Left lung (tissue), 10 donors: ENCODE data around the gene LYZL6. TPM values are rescaled to one million over a fixed set of nuclear protein-coding genes. Genes with fewer than 3 reads are reported as not detected.
"Not testable (repeated sequence)": the region's sequence is repeated elsewhere in the genome, so short reads cannot be mapped to it uniquely, and the experiment has no call there.

Source experiments
- ATAC-seq: fragments of 200-7000 bp; cut with Tn5 transposase; one replicate; pipeline ENCODE4 v1.9.1; 2020; ENCODE audit warnings: moderate library complexity
- DNase-seq, 4 donors: peaks; one replicate each; pipeline ENCODE4 v3.0.0-alpha.2; 2013 to 2020
- H3K27ac ChIP-seq, 2 donors: fragments of 200-600 bp; sonication (generic) in 1 of 2; one replicate each; pipeline versions ENCODE4 v1.5.0 to v1.8.0; 2020 to 2021
- H3K27me3 ChIP-seq, 2 donors: fragments of 200-600 bp; sonication (generic) in 1 of 2; one replicate each; pipeline versions ENCODE4 v1.5.0 to v1.8.0; 2020 to 2021
- H3K36me3 ChIP-seq, 2 donors: fragments of 200-600 bp; sonication (generic) in 1 of 2; one replicate each; pipeline versions ENCODE4 v1.5.0 to v1.8.0; 2020 to 2021
- H3K4me1 ChIP-seq, 2 donors: fragments of 200-600 bp; one replicate each; pipeline ENCODE4 v1.8.0; 2021
- H3K4me3 ChIP-seq, 2 donors: fragments of 200-600 bp; sonication (generic) in 1 of 2; one replicate each; pipeline versions ENCODE4 v1.5.0 to v1.8.0; 2020 to 2021; ENCODE audit warnings: mild to moderate bottlenecking in 1 of 2
- H3K9me3 ChIP-seq, 2 donors: fragments of 200-600 bp; sonication (generic) in 1 of 2; one replicate each; pipeline versions ENCODE4 v1.5.0 to v1.8.0; 2020 to 2021
- intact Hi-C, 2 donors: fragments of 100-400 bp; cut with DNase I; formaldehyde crosslinking; loops; one replicate each; pipeline versions ENCODE4 v1.11.2 to v1.14.2; 2022
- polyA plus RNA-seq, 6 donors: library from polyadenylated mRNA; unstranded; fragments of 120-200 nt; gene quantifications; one replicate each; pipeline ENCODE4 v1.2.1, GENCODE V29; 2013; ENCODE audit not compliant: insufficient read length in 6 of 6
- total RNA-seq, 2 donors: library from RNA; stranded (reverse); fragmentation: NEBNext Ultra II Directional; extraction: Animal tissue kit (Norgen Biotek cat#: 25700); gene quantifications; one replicate each; pipeline ENCODE4 v1.2.1, GENCODE V29; 2021
- TF ChIP-seq, protein P1 (sequence below), 2 donors: fragments of 200-600 bp; sonication (generic) in 1 of 2; IDR thresholded peaks; one replicate each; pipeline versions ENCODE4 v1.5.0 to v1.8.0; 2021; ENCODE audit warnings: antibody characterized with exemption in 2 of 2
- donor health status: DM: no; HTN: yes; CAD: no.
- donor health status: DM: no; HTN: no; CAD: no.

The LYZL6 gene
- total and polyA plus RNA-seq, 8 donors: not detected

DNA sequence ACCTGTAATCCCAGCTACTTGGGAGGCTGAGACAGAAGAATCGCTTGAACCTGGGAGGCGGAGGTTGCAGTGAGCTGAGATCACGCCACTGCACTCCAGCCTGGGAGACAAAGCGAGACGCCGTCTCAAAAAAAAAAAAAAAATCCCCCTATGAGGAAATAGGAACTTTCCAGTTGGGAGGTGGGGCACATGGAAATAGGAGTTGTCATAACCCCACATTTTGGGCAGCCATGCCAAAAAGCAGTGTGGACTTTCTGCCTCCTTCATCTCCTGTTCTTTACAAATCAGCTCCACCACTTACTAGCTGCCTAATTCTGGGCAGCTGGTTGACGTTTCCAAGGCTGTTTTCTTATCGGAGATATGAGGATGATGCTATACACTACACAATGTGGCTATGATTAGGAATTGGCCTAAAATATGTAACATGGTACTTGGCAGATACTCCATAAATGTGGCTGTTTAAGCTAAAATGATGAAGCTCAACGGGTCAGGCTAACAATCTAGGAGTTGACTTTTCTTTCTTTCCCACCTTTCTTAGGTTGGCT, 41.8 kb downstream of the LYZL6 start:
- H3K4me1 ChIP-seq: peaks cover 0 to 12% of the 10 kb centered on the region in 2 donors
- no peak for ATAC-seq
- H3K27me3 ChIP-seq: no peaks in the 10 kb centered on the region
- TF ChIP-seq, protein P1, sequence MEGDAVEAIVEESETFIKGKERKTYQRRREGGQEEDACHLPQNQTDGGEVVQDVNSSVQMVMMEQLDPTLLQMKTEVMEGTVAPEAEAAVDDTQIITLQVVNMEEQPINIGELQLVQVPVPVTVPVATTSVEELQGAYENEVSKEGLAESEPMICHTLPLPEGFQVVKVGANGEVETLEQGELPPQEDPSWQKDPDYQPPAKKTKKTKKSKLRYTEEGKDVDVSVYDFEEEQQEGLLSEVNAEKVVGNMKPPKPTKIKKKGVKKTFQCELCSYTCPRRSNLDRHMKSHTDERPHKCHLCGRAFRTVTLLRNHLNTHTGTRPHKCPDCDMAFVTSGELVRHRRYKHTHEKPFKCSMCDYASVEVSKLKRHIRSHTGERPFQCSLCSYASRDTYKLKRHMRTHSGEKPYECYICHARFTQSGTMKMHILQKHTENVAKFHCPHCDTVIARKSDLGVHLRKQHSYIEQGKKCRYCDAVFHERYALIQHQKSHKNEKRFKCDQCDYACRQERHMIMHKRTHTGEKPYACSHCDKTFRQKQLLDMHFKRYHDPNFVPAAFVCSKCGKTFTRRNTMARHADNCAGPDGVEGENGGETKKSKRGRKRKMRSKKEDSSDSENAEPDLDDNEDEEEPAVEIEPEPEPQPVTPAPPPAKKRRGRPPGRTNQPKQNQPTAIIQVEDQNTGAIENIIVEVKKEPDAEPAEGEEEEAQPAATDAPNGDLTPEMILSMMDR (IDR thresholded peaks at IDR 0.05): no peak
- H3K27ac ChIP-seq: no peak overlapping the region
- intact Hi-C loops: no loop called here
- H3K9me3 ChIP-seq: no peaks in the 10 kb centered on the region
- H3K36me3 ChIP-seq: no peaks in the 10 kb centered on the region
- H3K4me3 ChIP-seq: no peak overlapping the region
- DNase-seq: no peak

DNA sequence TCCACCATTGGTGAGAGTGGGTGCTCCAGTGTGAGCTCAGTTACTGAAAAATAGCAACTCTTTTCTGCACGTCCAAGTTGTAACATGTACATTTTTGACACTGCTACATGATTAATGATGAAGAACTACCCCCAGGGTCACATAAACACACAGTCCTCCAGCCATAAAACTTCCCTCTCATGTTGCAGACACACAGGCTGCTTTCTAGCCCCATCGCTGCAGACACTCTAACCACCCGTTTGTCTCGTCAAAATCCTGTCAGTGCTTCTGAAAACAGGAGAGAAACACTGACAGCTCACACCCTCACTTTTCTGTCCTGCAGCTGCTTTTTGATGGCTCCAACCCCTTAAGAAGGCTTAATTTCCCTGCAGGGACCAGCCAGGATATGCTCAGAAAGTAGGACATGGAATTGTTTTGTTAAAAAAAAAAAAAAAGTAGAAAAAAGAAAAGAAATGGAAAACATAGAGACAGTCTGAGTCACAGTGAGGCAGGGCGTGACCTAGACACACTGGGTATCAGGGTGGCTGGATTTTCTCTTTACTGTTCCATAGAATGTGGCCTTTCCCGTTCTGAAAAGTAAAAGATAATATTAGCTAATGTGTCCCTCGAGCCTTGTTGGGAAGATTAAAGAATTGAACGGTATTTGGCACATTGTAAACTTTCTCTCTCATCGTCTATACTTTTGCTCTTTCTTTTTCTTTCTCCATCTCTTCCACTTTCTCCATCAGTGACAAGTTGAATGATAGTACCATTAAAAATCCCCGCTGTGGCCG, 42.6 kb downstream of the LYZL6 start:
- ATAC-seq (no peak), DNase-seq (no peak)
- Histone ChIP-seq H3K4me3 (no peak overlapping the region), H3K36me3 (no peaks in the 10 kb centered on the region), H3K27ac (no peak overlapping the region), H3K9me3 (no peaks in the 10 kb centered on the region), H3K4me1 (peaks cover 0 to 20% of the 10 kb centered on the region in 2 donors), H3K27me3 (no peaks in the 10 kb centered on the region)
- TF ChIP-seq, protein P1 (IDR thresholded peaks at IDR 0.05): no peak
- intact Hi-C loops: no loop called here

DNA sequence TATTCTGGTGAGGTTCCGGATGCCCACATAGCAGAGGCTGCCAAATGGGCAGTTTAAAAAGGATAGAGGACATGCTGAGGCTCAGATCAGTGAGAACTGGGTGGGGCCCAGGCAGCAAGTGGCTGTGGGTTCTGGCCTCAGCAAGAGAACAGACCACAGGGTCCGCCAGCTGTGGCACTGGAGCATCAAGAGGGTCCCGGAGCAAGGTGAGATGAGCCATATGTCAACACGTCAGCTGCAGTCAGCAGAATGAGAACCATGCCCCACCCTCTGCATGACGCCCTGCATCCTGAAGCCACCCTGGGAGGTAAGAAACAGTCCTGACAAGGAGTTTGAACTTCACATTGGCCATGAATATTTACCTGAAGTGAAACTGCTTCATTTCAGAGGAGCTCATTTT, 43.2 kb downstream of the LYZL6 start:
- Histone ChIP-seq H3K9me3 (no peaks in the 10 kb centered on the region), H3K36me3 (no peaks in the 10 kb centered on the region), H3K4me3 (no peak overlapping the region), H3K4me1 (peaks cover 0 to 22% of the 10 kb centered on the region in 2 donors), H3K27ac (no peak overlapping the region), H3K27me3 (no peaks in the 10 kb centered on the region)
- ATAC-seq (no peak), DNase-seq (no peak)
- TF ChIP-seq, protein P1 (IDR thresholded peaks at IDR 0.05): no peak
- intact Hi-C loops: no loop called here

DNA sequence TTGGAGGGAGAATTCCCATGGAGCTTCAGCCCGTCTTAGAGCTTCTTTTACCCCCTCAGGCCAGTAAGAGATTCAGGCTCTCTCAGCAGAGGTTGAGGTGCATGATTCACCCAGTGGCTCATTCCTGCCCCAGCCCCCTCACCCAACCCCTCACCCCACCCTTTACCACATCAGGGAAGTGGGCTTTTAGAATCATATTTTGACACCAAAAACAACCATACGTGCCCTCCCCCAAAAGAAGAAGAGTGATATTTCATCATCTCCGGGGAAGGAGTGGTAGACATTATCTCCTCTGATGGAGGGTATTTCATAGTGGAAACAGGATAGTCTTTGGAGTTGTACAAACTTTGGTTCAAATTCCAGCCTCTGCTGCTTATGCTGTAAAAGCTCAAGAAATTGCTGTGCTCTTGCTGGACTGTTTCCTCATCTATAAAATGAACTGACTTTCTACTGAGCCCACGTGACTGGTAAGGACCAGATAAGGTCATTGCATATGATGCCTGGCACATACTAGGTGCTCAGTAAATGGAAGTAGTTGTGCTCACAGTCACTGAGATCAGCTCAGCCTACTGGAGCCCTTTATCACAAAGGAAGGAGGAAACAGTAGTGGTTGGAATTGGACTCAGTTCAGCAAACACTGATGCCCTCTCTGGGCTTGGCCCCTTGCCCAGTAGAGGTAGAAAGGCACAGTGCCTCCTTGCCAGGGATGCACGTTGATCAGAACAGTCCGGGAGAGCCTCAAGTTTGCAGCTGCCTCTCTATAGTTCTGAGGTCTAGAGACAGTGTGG, 45.0 kb downstream of the LYZL6 start:
- Histone ChIP-seq H3K4me3 (no peak overlapping the region), H3K36me3 (no peaks in the 10 kb centered on the region), H3K4me1 (peaks cover 0 to 22% of the 10 kb centered on the region in 2 donors), H3K27me3 (no peaks in the 10 kb centered on the region), H3K27ac (no peak overlapping the region), H3K9me3 (no peaks in the 10 kb centered on the region)
- intact Hi-C loops: no loop called here
- TF ChIP-seq, protein P1 (IDR thresholded peaks at IDR 0.05): no peak
- peak; percentile 72 for ATAC-seq
- DNase-seq: no peak

DNA sequence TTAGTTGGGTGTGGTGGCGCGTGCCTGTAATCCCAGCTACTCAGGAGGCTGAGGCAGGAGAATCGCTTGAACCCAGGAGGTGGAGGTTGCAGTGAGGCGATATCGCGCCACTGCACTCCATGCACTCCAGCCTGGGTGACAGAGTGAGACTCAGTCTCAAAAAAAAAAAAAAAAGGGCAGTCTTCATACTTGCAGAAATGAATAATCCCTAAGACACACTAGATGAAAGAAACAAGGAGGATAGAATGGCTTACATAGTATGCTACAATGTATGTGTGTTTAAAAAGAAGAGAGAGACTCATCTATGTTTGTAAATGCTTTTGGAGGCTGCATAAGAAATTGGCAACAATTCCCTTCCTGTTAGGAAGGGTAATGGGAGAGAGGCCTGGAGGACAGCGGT, 45.7 kb downstream of the LYZL6 start:
- DNase-seq, H3K36me3 ChIP-seq, H3K9me3 ChIP-seq, ATAC-seq, H3K27ac ChIP-seq, H3K4me3 ChIP-seq, intact Hi-C loops, H3K27me3 ChIP-seq: not testable (repeated sequence)
- peaks cover 0 to 27% of the 10 kb centered on the region in 2 donors for H3K4me1 ChIP-seq
